Cardiac fibroblast (primary cell): ENCODE measurements around the gene AP1G1.
A peak's percentile ranks its signal among the peaks of the same experiment; 100 is the strongest.

Source experiments
- DNase-seq, 2 donors: peaks; one replicate each; pipeline versions ENCODE4 v3.0.0 to v3.0.0-alpha.2; 2010; ENCODE audit warnings: low read depth in 2 of 2
- H3K4me3 ChIP-seq, 2 donors: replicated peaks in 1 of 2; 1 replicate in 1 of 2; 2 replicates in 1 of 2; pipeline ENCODE4 v1.5.1; 2011; ENCODE audit warnings: low read depth in 2 of 2, low read length in 2 of 2, mild to moderate bottlenecking in 2 of 2, moderate library complexity in 1 of 2
- TF ChIP-seq, protein P1 (sequence below): IDR thresholded peaks from one replicate; pipeline ENCODE4 v1.5.1; 2011; ENCODE audit warnings: low read depth, mild to moderate bottlenecking, low read length, inconsistent platforms

The AP1G1 gene

DNA sequence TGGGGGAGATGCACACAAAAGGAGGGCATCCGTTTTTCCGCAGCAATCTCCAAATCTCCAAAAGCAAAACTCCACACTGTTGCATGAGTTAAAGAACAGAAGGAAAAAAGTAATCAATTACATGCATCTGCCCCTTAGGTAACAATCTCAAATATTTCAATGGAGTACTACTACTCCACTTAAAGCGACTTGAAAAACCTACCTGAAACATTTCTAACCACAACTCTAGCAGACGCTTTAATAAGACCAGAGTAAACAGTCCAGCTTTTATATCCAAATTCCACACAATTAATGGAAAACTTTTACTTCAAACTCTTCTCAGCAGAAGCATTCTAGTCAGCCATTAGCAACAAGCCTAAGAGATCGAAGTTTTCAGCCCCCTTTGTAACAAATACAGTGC is 29.9 kb downstream of the AP1G1 start:
- TF ChIP-seq, protein P1, sequence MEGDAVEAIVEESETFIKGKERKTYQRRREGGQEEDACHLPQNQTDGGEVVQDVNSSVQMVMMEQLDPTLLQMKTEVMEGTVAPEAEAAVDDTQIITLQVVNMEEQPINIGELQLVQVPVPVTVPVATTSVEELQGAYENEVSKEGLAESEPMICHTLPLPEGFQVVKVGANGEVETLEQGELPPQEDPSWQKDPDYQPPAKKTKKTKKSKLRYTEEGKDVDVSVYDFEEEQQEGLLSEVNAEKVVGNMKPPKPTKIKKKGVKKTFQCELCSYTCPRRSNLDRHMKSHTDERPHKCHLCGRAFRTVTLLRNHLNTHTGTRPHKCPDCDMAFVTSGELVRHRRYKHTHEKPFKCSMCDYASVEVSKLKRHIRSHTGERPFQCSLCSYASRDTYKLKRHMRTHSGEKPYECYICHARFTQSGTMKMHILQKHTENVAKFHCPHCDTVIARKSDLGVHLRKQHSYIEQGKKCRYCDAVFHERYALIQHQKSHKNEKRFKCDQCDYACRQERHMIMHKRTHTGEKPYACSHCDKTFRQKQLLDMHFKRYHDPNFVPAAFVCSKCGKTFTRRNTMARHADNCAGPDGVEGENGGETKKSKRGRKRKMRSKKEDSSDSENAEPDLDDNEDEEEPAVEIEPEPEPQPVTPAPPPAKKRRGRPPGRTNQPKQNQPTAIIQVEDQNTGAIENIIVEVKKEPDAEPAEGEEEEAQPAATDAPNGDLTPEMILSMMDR, result no peak
- no peak overlapping the region for H3K4me3 ChIP-seq
- no peak for DNase-seq

DNA sequence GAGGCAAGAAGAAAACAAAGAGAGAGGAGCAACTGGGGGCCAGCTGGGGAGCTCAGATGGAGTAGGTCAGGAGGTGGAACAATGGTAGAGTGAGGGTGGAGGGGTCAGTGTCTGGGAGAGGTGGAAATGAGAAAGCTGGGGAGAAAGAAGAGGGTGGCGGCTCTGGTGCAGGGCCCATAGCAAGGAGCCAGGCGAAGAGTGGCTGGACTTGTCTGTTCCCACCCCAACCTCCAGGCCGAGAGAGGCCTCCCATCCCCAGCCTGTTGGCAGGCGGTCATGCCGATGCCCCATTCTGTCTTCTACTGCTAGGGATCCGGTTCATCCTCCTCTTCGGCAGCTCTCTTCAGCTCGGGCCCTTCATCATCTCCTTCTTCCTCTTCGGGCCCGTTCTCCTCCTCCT is 31.3 kb downstream of the AP1G1 start:
- H3K4me3 ChIP-seq, result no peak overlapping the region
- no peak for DNase-seq
- TF ChIP-seq, protein P1, result no peak

DNA sequence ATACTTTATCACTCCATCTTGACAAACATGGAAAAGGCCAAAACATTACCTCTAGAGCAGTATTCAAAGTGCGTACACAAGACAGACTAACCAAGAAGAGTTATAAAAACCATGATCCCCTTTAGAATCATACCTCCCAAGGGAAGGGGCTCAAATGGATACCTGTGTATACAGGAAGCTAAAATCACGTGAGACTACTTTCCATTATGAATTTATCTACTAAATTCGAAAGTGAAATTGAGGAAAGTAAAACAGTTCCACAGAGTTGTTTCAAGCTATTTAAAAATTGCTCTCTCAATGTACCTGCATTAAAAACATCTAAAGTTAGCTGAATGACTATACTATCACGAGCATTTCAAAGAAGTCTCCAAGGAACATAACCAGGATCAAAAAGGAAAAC is 32.7 kb downstream of the AP1G1 start:
- TF ChIP-seq, protein P1, result no peak
- no peak for DNase-seq
- H3K4me3 ChIP-seq, result no peak overlapping the region

DNA sequence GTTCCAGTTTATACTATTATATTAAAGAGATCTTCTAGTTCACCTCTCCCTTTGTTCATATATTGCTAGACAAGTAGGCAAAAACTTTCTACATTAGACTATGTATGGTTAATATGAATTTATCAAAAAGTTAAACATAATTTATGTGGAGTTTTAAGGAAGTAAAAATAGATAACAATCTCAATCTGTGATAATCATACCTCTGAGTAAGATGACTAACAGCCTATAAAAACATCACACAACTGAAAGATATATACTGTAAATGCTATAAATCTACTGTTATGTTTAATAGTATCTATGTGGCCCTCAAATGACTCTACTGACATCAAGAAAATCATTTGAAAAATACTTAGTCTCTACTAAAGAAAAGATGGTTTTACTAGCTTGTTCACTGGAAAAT is 37.1 kb downstream of the AP1G1 start:
- TF ChIP-seq, protein P1, result no peak
- DNase-seq, result no peak
- H3K4me3 ChIP-seq, result no peak overlapping the region

DNA sequence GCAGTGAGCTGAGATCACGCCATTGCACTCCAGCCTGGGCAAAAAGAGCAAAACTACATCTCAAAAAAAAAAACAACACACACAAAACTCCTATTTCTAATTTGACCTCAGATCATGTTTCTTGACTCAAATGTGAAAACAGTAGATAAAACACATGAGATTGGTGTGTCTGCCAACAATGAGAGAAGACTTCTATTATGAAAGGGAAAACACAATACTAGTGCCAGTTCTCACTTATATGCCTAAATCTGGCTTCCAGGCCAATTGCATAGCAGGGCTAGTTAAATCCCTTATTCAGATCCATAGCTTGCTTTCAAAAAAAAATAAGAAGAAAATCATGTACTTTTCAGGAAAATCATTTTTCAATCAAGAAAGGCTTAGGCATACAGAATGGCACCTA is 39.4 kb downstream of the AP1G1 start:
- peak in 1 of 2 donors; percentile 43 for DNase-seq
- H3K4me3 ChIP-seq, result no peak overlapping the region
- TF ChIP-seq, protein P1, result no peak

DNA sequence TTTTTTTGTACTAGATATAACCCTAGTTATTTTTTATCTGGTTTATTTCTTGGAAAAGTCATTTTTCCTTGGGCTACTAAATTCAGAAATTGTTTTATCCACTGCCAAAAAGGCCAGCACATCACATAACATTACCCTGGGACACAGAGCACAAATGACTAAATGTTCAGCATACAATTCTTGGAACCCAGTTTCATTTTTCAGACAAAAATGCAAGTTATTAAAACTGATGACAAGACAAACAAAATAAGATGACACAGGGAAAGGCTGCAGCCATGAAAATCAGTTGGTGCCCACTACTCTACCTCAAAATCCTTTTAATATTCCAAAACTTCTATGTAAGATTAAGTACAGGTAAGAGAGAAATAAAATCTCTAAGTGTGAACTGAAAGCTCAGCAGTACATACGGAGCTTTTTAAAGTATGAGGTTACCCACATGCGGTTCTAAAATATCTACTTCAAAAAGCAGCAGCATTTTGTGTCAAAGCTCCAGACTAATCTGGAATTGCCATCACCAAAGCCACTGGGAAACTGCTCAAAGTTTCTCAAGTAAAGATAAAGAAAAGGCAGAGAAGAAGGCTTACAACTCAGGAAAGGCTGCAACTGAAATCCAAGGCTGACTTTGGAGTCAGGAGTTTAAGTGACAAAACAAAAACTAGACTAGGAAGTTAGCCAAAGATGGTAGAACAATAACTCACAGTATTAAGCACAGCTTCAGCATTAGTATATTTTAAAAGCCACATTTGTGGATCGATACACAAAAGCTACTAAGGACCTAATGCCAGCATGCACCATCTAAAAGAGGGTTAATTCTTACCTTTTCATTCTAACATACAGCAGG is 41.4 kb downstream of the AP1G1 start:
- no peak overlapping the region for H3K4me3 ChIP-seq
- TF ChIP-seq, protein P1, result no peak
- DNase-seq, result peak; percentile 11 to 27

DNA sequence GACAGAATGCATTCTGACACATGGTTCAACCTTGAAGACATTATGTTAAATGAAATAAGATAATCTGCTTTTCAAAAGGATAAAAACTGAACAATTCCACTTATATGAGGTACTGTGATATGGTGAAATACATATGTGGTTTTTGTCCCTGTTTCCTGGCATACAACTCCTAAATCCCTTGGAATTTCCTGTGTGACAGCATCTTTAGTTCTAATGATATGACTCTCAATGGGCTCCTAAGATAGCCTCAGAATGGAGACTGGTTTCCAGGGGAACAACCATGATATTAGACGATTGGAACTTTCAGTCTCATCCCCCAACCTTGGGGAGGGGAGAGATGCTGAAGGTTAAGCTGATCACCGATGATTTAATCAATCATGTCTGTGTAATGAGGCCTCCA is 46.4 kb downstream of the AP1G1 start:
- TF ChIP-seq, protein P1, result no peak
- DNase-seq, result peak; percentile 33 to 71
- H3K4me3 ChIP-seq, result no peak overlapping the region
